ENCODE data around the gene EBPL.

GRCh38 chr13:49653478-49653877 lies 37.8 kb downstream of the EBPL start:
- TF ChIP-seq POLR2A (IDR thresholded peaks at IDR 0.05) (no peak), CTCF (IDR thresholded peaks at IDR 0.05) (no peak)
